Smooth muscle cell (in vitro differentiated cells): ENCODE data around the gene POLR1A. TPM values are rescaled to one million over a fixed set of nuclear protein-coding genes. Genes with fewer than 3 reads are reported as not detected.

Source experiments
- DNase-seq: peaks from one replicate; lab custom pipeline; 2025; ENCODE audit not compliant: unreplicated experiment; lab: John Stamatoyannopoulos, UW
- H2AFZ ChIP-seq: fragments of 200-600 bp; sonication (generic); 2 replicates; pipeline ENCODE4 v1.6.0; 2016; ENCODE audit warnings: antibody characterized with exemption, low read depth, mild to moderate bottlenecking
- H3F3A ChIP-seq: fragments of 200-600 bp; sonication (generic); 2 replicates; pipeline ENCODE4 v1.6.0; 2017; ENCODE audit warnings: antibody characterized with exemption, low read depth
- H3K27ac ChIP-seq: fragments of 200-600 bp; sonication (generic); 2 replicates; pipeline ENCODE4 v1.5.1; 2016; ENCODE audit warnings: low read depth, mild to moderate bottlenecking
- H3K27me3 ChIP-seq: fragments of 200-600 bp; sonication (generic); 2 replicates; pipeline ENCODE4 v1.6.1; 2016; ENCODE audit warnings: low read depth, mild to moderate bottlenecking
- H3K36me3 ChIP-seq: fragments of 200-600 bp; sonication (generic); 2 replicates; pipeline ENCODE4 v1.5.1; 2016; ENCODE audit warnings: low read depth
- H3K4me1 ChIP-seq: fragments of 200-600 bp; sonication (generic); 2 replicates; pipeline ENCODE4 v1.5.1; 2016; ENCODE audit warnings: low read depth
- H3K4me2 ChIP-seq: fragments of 200-600 bp; sonication (generic); 2 replicates; pipeline ENCODE4 v1.6.0; 2016; ENCODE audit warnings: mild to moderate bottlenecking
- H3K4me3 ChIP-seq: fragments of 200-600 bp; sonication (generic); 2 replicates; pipeline ENCODE4 v1.5.1; 2016; ENCODE audit warnings: mild to moderate bottlenecking
- H3K79me2 ChIP-seq: fragments of 200-600 bp; sonication (generic); 2 replicates; pipeline ENCODE4 v1.6.0; 2016; ENCODE audit warnings: low read depth, mild to moderate bottlenecking
- H3K9ac ChIP-seq: fragments of 200-600 bp; sonication (generic); 2 replicates; pipeline ENCODE4 v1.6.0; 2016; ENCODE audit warnings: low read depth
- H3K9me3 ChIP-seq: fragments of 200-600 bp; sonication (generic); replicated peaks from 2 replicates; pipeline ENCODE4 v1.5.1; 2016; ENCODE audit warnings: low read depth
- H4K20me1 ChIP-seq: fragments of 200-600 bp; sonication (generic); 2 replicates; pipeline ENCODE4 v1.6.0; 2016; ENCODE audit warnings: low read depth
- WGBS: methylation state at CpG from one replicate; pipeline ENCODE4 v1.1.7; 2016; ENCODE audit warnings: low lambda C conversion rate; 5-methylcytosine and 5-hydroxymethylcytosine counted together
- polyA plus RNA-seq: library from polyadenylated mRNA; unstranded; fragments of >200 nt; fragmentation: Nextera tagmentation; extraction: Ambion mirVana; gene quantifications from 2 replicates; pipeline ENCODE4 v1.2.1, GENCODE V29; 2016
- total RNA-seq: library from RNA; depleted of rRNA; stranded (reverse); fragments of >200 nt; gene quantifications from 2 replicates; pipeline ENCODE4 v1.2.3, GENCODE V29; 2014
- TF ChIP-seq, protein P1 (sequence below): fragments of 200-600 bp; sonication (generic); IDR thresholded peaks from 2 replicates; pipeline ENCODE4 v1.5.1; 2017; ENCODE audit warnings: borderline replicate concordance, mild to moderate bottlenecking, antibody characterized with exemption; ENCODE audit not compliant: insufficient read depth, poor library complexity, severe bottlenecking

The POLR1A gene
- total and polyA plus RNA-seq, 2 experiments from 2014 or later, result 4.9 to 20.8 TPM

DNA sequence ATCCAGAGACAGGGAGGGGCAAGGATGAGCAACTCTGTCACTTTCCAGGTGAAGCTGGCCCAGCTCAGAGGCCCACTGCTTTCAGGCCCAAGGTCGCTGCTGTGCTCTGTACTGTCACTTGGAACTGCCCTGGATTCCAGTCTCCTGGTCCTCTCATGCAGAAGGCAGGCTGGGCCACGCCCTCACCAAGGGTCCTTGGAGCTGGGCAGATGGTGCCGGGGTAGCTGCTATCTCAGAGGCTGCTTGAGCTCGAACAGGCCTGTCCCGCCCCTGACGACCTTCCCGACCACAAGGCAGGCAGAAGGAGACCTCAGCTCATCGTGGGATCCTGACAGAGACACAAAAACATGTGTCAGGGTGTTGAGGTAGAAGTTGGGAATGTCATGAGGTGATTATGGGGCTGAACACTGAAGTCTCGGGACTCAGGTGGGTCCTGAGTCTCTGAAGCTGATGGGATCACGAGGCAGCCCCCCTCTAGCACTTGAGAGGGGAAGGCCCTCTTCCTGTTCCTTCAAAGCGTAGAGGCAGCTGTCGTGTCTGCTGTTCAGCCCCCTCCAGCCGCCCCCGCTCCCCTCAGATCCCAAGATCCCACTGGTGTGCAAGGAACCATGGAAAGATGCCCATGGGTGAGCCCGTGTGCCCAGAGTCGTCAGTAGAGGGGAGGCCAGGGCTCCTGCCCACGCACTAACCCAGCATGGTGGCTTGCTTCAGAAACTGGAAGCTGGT lies 78.3 kb downstream of the POLR1A start:
- no peaks in the 10 kb centered on the region for H4K20me1 ChIP-seq
- 95% methylated on average over 17 of the region's 17 CpGs for WGBS
- H3K9me3 ChIP-seq, result no peaks in the 10 kb centered on the region
- H3K79me2 ChIP-seq, result no peaks in the 10 kb centered on the region
- DNase-seq, result no peak
- no peak overlapping the region for H3K4me3 ChIP-seq
- H3K27ac ChIP-seq, result no peak overlapping the region
- no peak overlapping the region for H2AFZ ChIP-seq
- no peaks in the 10 kb centered on the region for H3K27me3 ChIP-seq
- TF ChIP-seq, protein P1, sequence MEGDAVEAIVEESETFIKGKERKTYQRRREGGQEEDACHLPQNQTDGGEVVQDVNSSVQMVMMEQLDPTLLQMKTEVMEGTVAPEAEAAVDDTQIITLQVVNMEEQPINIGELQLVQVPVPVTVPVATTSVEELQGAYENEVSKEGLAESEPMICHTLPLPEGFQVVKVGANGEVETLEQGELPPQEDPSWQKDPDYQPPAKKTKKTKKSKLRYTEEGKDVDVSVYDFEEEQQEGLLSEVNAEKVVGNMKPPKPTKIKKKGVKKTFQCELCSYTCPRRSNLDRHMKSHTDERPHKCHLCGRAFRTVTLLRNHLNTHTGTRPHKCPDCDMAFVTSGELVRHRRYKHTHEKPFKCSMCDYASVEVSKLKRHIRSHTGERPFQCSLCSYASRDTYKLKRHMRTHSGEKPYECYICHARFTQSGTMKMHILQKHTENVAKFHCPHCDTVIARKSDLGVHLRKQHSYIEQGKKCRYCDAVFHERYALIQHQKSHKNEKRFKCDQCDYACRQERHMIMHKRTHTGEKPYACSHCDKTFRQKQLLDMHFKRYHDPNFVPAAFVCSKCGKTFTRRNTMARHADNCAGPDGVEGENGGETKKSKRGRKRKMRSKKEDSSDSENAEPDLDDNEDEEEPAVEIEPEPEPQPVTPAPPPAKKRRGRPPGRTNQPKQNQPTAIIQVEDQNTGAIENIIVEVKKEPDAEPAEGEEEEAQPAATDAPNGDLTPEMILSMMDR, result no peak
- H3K4me1 ChIP-seq, result no peaks in the 10 kb centered on the region
- no peaks in the 10 kb centered on the region for H3K36me3 ChIP-seq
- no peak overlapping the region for H3K4me2 ChIP-seq
- H3F3A ChIP-seq, result no peaks in the 10 kb centered on the region
- no peak overlapping the region for H3K9ac ChIP-seq

DNA sequence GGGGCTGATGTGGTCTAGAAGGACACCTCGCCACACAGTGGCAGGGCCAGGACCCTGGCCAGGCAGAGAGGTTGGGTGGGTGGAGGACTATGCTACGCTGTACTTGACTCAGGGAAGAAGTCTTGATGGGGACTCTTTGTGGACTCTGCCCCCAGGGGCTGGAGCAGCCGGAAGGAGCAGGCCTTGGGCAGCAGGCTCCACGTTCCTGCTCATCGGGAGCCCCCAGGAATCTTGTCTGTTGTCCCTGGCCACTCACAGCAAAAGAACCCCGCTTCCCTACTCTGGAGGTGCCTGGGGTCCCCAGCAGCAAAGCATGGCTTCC lies 79.0 kb downstream of the POLR1A start:
- Histone ChIP-seq H3K36me3 (no peaks in the 10 kb centered on the region), H2AFZ (no peak overlapping the region), H3K4me3 (no peak overlapping the region), H3K27ac (no peak overlapping the region), H3K27me3 (no peaks in the 10 kb centered on the region), H3K4me2 (no peak overlapping the region), H4K20me1 (no peaks in the 10 kb centered on the region), H3K9me3 (no peaks in the 10 kb centered on the region), H3K9ac (no peak overlapping the region), H3K4me1 (no peaks in the 10 kb centered on the region), H3K79me2 (no peaks in the 10 kb centered on the region), H3F3A (no peaks in the 10 kb centered on the region)
- WGBS, result 96% methylated on average over 6 of the region's 6 CpGs
- TF ChIP-seq, protein P1, result no peak
- no peak for DNase-seq

DNA sequence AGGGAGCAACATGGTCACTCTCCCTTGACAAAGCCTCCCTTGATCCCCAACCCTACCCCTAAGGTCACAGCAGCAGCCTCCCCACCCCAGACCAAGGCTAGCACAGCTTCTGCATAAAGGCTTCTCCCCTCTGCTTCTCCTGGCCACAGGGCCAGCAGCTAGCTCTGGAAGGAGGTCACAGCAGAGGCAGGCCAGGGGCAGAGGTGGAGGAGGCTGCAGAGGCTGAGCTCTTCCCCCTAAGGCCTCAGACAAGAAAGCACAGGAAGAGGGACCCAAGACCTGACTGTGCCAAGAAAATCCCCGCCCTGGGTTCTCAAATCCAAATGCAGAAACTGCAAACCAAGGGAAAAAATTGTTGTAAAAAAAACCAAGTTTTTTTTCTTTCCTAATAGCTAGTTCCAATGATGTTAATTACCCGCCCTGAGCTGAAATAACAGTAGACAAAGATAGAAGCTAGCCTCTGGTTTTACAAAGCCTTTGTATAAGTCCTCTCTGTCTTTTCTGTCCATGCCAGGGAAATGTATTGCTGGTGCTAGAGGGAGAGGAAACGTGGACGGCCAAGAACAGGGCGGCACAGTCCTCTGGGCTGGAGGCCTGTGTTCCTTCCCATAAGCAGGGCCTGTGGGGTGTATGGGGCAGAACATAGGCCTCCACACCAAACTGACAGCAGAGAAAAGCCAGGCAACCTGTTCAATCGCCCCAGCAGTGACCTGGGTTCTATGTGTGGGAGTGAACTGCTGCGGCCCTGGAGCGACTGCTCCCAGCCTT lies 79.5 kb downstream of the POLR1A start:
- no peak overlapping the region for H3K4me2 ChIP-seq
- WGBS, result 95% methylated on average over 8 of the region's 8 CpGs
- no peaks in the 10 kb centered on the region for H3K36me3 ChIP-seq
- TF ChIP-seq, protein P1, result no peak
- H3K9ac ChIP-seq, result no peak overlapping the region
- no peak overlapping the region for H3K27ac ChIP-seq
- H3K4me3 ChIP-seq, result no peak overlapping the region
- H3K79me2 ChIP-seq, result no peaks in the 10 kb centered on the region
- H2AFZ ChIP-seq, result no peak overlapping the region
- no peaks in the 10 kb centered on the region for H4K20me1 ChIP-seq
- H3F3A ChIP-seq, result no peaks in the 10 kb centered on the region
- no peaks in the 10 kb centered on the region for H3K27me3 ChIP-seq
- DNase-seq, result no peak
- H3K9me3 ChIP-seq, result no peaks in the 10 kb centered on the region
- no peaks in the 10 kb centered on the region for H3K4me1 ChIP-seq
